ENCODE measurements around the gene RUNX3. TPM values are rescaled to one million over a fixed set of nuclear protein-coding genes. Genes with fewer than 3 reads are reported as not detected.

RUNX3 gene
- total RNA-seq, 1 experiment from 2014 or later = 1.1 TPM

GRCh38 chr1:24920533-24920925 lies 9.5 kb downstream of the RUNX3 start:
- Mint-ChIP-seq H3K4me1 (ENCODE audit: low read depth, unreplicated experiment) (no peaks in the 10 kb centered on the region), H3K27me3 (ENCODE audit: insufficient read depth, unreplicated experiment) (peaks cover 2% of the 10 kb centered on the region), H3K27ac (ENCODE audit: unreplicated experiment) (no peak overlapping the region), H3K9me3 (ENCODE audit: unreplicated experiment) (no peaks in the 10 kb centered on the region), H3K36me3 (ENCODE audit: insufficient read depth, unreplicated experiment) (no peaks in the 10 kb centered on the region), H3K4me3 (ENCODE audit: unreplicated experiment) (no peak overlapping the region)
- H3K36me3 ChIP-seq (ENCODE audit: control insufficient read depth, insufficient read depth, low read length) = no peaks in the 10 kb centered on the region
- DNase-seq = no peak
- ChIA-PET CTCF (no interaction called here), POLR2A (no interaction called here)
- H3K4me1 ChIP-seq = no peaks in the 10 kb centered on the region
- H3K9me3 ChIP-seq = no peaks in the 10 kb centered on the region
- TF ChIP-seq, protein P1, sequence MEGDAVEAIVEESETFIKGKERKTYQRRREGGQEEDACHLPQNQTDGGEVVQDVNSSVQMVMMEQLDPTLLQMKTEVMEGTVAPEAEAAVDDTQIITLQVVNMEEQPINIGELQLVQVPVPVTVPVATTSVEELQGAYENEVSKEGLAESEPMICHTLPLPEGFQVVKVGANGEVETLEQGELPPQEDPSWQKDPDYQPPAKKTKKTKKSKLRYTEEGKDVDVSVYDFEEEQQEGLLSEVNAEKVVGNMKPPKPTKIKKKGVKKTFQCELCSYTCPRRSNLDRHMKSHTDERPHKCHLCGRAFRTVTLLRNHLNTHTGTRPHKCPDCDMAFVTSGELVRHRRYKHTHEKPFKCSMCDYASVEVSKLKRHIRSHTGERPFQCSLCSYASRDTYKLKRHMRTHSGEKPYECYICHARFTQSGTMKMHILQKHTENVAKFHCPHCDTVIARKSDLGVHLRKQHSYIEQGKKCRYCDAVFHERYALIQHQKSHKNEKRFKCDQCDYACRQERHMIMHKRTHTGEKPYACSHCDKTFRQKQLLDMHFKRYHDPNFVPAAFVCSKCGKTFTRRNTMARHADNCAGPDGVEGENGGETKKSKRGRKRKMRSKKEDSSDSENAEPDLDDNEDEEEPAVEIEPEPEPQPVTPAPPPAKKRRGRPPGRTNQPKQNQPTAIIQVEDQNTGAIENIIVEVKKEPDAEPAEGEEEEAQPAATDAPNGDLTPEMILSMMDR (IDR thresholded peaks at IDR 0.05; ENCODE audit: insufficient read depth in 1 of 2, low read depth in 1 of 2, low read length in 1 of 2, severe bottlenecking in 1 of 2, unreplicated experiment in 1 of 2) = no peak
- no TSS peak for BruUV-seq (replicated peaks)
- no peaks in the 10 kb centered on the region for H3K27me3 ChIP-seq (replicated peaks; ENCODE audit: control insufficient read depth, insufficient read depth, low read length)
- intact Hi-C loops (cut with micrococcal nuclease; ENCODE audit: unreplicated experiment) = no loop called here
- H3K4me3 ChIP-seq (ENCODE audit: low read depth, low read length) = no peak overlapping the region

DNA sequence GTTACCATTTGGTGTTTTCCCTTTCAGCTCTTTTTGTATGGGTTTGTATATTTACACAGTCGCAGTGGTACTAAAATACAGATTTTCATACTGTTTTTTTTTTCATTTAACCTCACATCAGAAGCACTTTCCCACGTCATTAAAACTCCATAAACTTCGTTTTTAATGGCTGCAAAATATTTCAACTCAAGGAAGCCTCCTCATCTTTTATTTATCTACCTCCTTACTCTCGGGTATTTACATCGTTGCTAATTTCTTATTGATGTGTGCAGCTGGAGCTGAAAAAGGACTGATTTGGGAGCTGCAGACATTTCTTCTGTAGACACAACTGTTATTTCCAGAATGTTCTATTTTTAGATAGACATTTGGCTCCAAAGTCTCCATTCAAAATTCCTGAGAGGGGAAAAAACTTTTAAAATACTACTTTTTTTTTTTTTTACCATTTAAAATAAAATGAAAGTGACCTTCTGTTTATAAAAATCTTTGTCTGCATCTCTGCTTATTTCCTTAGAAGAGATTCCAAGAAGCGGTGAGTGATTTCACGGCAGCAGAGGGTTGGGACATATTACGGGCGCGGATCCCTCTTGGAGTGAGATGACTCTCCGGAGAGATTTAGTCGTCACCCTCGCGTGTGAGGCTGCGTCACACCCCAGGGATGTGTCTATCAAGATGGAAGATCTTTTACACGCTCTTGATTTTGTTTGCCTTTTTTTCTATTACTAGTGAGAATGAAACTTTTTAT lies 10.1 kb downstream of the RUNX3 start:
- Histone ChIP-seq H3K4me1 (no peaks in the 10 kb centered on the region), H3K9me3 (no peaks in the 10 kb centered on the region), H3K27me3 (replicated peaks; ENCODE audit: control insufficient read depth, insufficient read depth, low read length) (no peaks in the 10 kb centered on the region), H3K4me3 (ENCODE audit: low read depth, low read length) (no peak overlapping the region), H3K36me3 (ENCODE audit: control insufficient read depth, insufficient read depth, low read length) (no peaks in the 10 kb centered on the region)
- no peak overlapping the region for H3K4me3 Mint-ChIP-seq (ENCODE audit: unreplicated experiment)
- no TSS peak for BruUV-seq (replicated peaks)
- H3K27ac Mint-ChIP-seq (ENCODE audit: unreplicated experiment) = no peak overlapping the region
- H3K36me3 Mint-ChIP-seq (ENCODE audit: insufficient read depth, unreplicated experiment) = no peaks in the 10 kb centered on the region
- TF ChIP-seq, protein P1 (IDR thresholded peaks at IDR 0.05; ENCODE audit: insufficient read depth in 1 of 2, low read depth in 1 of 2, low read length in 1 of 2, severe bottlenecking in 1 of 2, unreplicated experiment in 1 of 2) = no peak
- DNase-seq = no peak
- intact Hi-C loops (cut with micrococcal nuclease; ENCODE audit: unreplicated experiment) = no loop called here
- H3K9me3 Mint-ChIP-seq (ENCODE audit: unreplicated experiment) = no peaks in the 10 kb centered on the region
- H3K27me3 Mint-ChIP-seq (ENCODE audit: insufficient read depth, unreplicated experiment) = peaks cover 2% of the 10 kb centered on the region
- H3K4me1 Mint-ChIP-seq (ENCODE audit: low read depth, unreplicated experiment) = no peaks in the 10 kb centered on the region
- CTCF ChIA-PET = interaction anchor here (0.6 to 0.7 kb wide), 2 partner anchors 13 to 284 kb away, joined by 4 read pairs; no protein-coding TSS in a partner anchor
- POLR2A ChIA-PET = no interaction called here

GRCh38 chr1:24918995-24919605 lies 11.0 kb downstream of the RUNX3 start:
- Mint-ChIP-seq H3K27me3 (ENCODE audit: insufficient read depth, unreplicated experiment) (peaks cover 2% of the 10 kb centered on the region), H3K27ac (ENCODE audit: unreplicated experiment) (no peak overlapping the region), H3K36me3 (ENCODE audit: insufficient read depth, unreplicated experiment) (no peaks in the 10 kb centered on the region), H3K4me3 (ENCODE audit: unreplicated experiment) (no peak overlapping the region), H3K9me3 (ENCODE audit: unreplicated experiment) (no peaks in the 10 kb centered on the region), H3K4me1 (ENCODE audit: low read depth, unreplicated experiment) (no peaks in the 10 kb centered on the region)
- intact Hi-C loops (cut with micrococcal nuclease; ENCODE audit: unreplicated experiment) = no loop called here
- POLR2A ChIA-PET = no interaction called here
- TF ChIP-seq, protein P1 (IDR thresholded peaks at IDR 0.05; ENCODE audit: insufficient read depth in 1 of 2, low read depth in 1 of 2, low read length in 1 of 2, severe bottlenecking in 1 of 2, unreplicated experiment in 1 of 2) = no peak
- DNase-seq = no peak
- Histone ChIP-seq H3K4me1 (no peaks in the 10 kb centered on the region), H3K27me3 (replicated peaks; ENCODE audit: control insufficient read depth, insufficient read depth, low read length) (no peaks in the 10 kb centered on the region), H3K4me3 (ENCODE audit: low read depth, low read length) (no peak overlapping the region), H3K36me3 (ENCODE audit: control insufficient read depth, insufficient read depth, low read length) (no peaks in the 10 kb centered on the region), H3K9me3 (no peaks in the 10 kb centered on the region)
- BruUV-seq (replicated peaks) = no TSS peak
- CTCF ChIA-PET = interaction anchor here (0.7 kb wide), 1 partner anchor 12 kb away, joined by 4 read pairs; no protein-coding TSS in a partner anchor

All from Caco-2 (cell line).